Peyer's patch (tissue), 4 donors: ENCODE measurements around the gene SPATA20. TPM values are rescaled to one million over a fixed set of nuclear protein-coding genes. Genes with fewer than 3 reads are reported as not detected.

ENCODE experiments used
- DNase-seq, 3 donors: peaks; one replicate each; pipeline ENCODE4 v3.0.0-alpha.2; 2017 to 2019
- H3K27ac ChIP-seq, 4 donors: fragments of 200-600 bp; sonication (generic); one replicate each; pipeline ENCODE4 v1.5.1; 2016 to 2019
- H3K27me3 ChIP-seq, 2 donors: fragments of 200-600 bp; sonication (generic); one replicate each; pipeline ENCODE4 v1.5.1; 2019
- H3K36me3 ChIP-seq, 3 donors: fragments of 200-600 bp; sonication (generic); one replicate each; pipeline ENCODE4 v1.5.1; 2016 to 2019
- H3K4me1 ChIP-seq, 4 donors: fragments of 200-600 bp; sonication (generic); one replicate each; pipeline ENCODE4 v1.5.1; 2016 to 2019
- H3K4me3 ChIP-seq, 4 donors: fragments of 200-600 bp; sonication (generic); 1 replicate in 3 of 4; 2 replicates in 1 of 4; pipeline ENCODE4 v1.5.1; 2016 to 2019; ENCODE audit warnings: mild to moderate bottlenecking in 1 of 4
- H3K9me3 ChIP-seq, 4 donors: fragments of 200-600 bp; sonication (generic); one replicate each; pipeline ENCODE4 v1.5.1; 2016 to 2019; ENCODE audit warnings: mild to moderate bottlenecking in 1 of 4
- CTCF ChIP-seq, 6 experiments: fragments of 450-650 bp in 4 of 6; fragments of 200-600 bp in 2 of 6; sonication (generic) in 1 of 6; IDR thresholded peaks; one replicate each; pipeline ENCODE4 v1.5.1; 2017 to 2019; ENCODE audit warnings: antibody characterized with exemption in 6 of 6, mild to moderate bottlenecking in 3 of 6, moderate library complexity in 1 of 6
- POLR2A ChIP-seq, 2 donors: fragments of 450-650 bp; IDR thresholded peaks; one replicate each; pipeline ENCODE4 v1.5.1; 2017; ENCODE audit warnings: antibody characterized with exemption in 2 of 2, mild to moderate bottlenecking in 2 of 2, moderate library complexity in 2 of 2
- total RNA-seq, 4 donors: library from RNA; depleted of rRNA; stranded (reverse); fragments of >200 nt; gene quantifications; one replicate each; pipeline ENCODE4 v1.1.0, GENCODE V29; 2016

The SPATA20 gene
- total RNA-seq, 4 donors from 2014 or later, result 75.1 to 125 (median 110) TPM

DNA sequence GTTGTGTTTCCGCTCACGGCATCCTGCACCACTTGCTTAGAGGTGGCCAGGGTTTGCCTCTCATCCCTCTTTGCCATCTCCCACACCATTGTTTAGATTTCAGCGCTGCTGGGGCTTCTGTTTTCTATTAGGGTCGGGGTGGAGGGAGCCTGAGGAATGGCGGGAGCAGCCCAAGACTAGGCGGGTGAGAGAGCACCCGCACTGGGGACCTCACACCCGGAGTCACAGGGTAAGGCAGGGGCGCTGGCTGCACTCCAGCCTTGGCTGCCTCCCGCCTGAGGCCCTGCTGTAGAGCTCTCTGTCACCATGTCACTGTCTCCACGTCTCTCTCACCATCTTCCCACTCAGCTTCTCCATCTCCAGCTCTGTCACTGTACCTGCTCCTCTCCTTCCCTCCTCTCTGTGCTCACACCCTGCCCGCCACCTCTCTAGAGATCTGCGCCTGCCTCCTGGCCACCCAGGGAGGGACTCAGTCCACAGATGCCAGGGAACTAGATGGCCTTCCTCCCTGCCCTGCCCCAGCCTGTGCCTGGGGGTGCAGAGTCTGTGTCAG is 54.9 kb downstream of the SPATA20 start:
- TF ChIP-seq POLR2A (IDR thresholded peaks at IDR 0.05), result no peak
- no peak for TF ChIP-seq CTCF (IDR thresholded peaks at IDR 0.05)
- Histone ChIP-seq H3K9me3 (no peaks in the 10 kb centered on the region), H3K4me1 (no peaks in the 10 kb centered on the region), H3K36me3 (no peaks in the 10 kb centered on the region), H3K27me3 (no peaks in the 10 kb centered on the region), H3K4me3 (no peak overlapping the region), H3K27ac (no peak overlapping the region)
- DNase-seq, result no peak

DNA sequence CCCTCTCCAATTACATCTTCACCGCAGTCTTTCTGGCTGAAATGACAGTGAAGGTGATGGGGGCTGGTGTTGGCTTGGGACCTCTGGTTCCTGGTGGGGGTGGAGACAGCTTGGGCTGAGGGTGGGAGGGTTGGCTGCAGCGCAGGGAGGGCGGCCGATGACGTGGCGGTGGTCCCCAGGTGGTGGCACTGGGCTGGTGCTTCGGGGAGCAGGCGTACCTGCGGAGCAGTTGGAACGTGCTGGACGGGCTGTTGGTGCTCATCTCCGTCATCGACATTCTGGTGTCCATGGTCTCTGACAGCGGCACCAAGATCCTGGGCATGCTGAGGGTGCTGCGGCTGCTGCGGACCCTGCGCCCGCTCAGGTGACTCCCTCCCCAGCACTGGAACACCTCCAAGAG is 55.9 kb downstream of the SPATA20 start:
- no peak for DNase-seq
- Histone ChIP-seq H3K4me3 (no peak overlapping the region), H3K4me1 (no peaks in the 10 kb centered on the region), H3K27me3 (no peaks in the 10 kb centered on the region), H3K9me3 (no peaks in the 10 kb centered on the region), H3K27ac (no peak overlapping the region), H3K36me3 (no peaks in the 10 kb centered on the region)
- TF ChIP-seq CTCF (IDR thresholded peaks at IDR 0.05), result no peak
- no peak for TF ChIP-seq POLR2A (IDR thresholded peaks at IDR 0.05)

DNA sequence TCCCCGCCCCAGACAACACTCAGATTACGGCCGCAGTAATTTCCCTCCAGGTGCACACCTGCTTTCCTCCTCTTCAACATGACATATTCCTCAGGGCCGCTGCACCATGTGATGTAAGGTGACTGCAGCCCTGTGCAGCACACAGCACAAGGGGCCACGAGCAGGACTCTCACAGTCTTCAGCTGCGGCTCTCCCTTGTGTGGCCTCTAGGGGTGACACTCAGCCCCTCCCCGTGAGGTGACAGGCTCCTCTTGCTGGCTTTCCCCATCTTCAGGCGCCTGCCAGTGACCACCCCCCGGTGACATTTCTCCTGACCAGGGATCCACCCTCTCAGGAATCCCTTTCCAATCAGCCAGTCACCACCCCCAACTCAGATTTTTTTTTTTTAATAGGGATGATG is 56.4 kb downstream of the SPATA20 start:
- H3K27me3 ChIP-seq, result no peaks in the 10 kb centered on the region
- H3K4me3 ChIP-seq, result no peak overlapping the region
- no peaks in the 10 kb centered on the region for H3K9me3 ChIP-seq
- H3K4me1 ChIP-seq, result no peaks in the 10 kb centered on the region
- TF ChIP-seq CTCF (IDR thresholded peaks at IDR 0.05) (peak in 1 of 6 experiments; percentile 13), POLR2A (IDR thresholded peaks at IDR 0.05) (no peak)
- no peaks in the 10 kb centered on the region for H3K36me3 ChIP-seq
- H3K27ac ChIP-seq, result no peak overlapping the region
- DNase-seq, result no peak

- no peak for DNase-seq
- Histone ChIP-seq H3K36me3 (no peaks in the 10 kb centered on the region), H3K4me3 (no peak overlapping the region), H3K27me3 (no peaks in the 10 kb centered on the region), H3K4me1 (no peaks in the 10 kb centered on the region), H3K27ac (no peak overlapping the region), H3K9me3 (no peaks in the 10 kb centered on the region)
- TF ChIP-seq CTCF (IDR thresholded peaks at IDR 0.05) (no peak), POLR2A (IDR thresholded peaks at IDR 0.05) (no peak)
Measured at GRCh38 chr17:50604513-50604912, 57.5 kb downstream of the SPATA20 start.

DNA sequence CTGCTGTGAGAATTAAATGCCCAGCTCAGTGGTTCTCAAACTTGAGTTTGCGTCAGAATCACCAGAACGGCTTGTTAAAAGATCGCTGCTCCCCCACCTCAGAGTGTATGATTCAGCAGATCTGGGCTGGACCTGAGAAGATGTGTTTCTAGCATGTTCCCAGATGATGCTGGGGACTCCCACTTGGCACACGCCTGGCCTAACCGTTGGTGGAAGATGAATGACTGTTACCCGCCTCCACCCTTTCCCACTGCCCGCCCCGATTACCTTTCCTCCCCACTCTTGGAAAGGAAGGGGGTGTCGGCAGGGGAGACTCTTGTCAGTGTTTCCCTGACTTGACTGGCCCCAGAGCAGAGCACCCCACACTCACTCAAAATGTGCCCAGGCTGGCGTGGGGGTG is 58.5 kb downstream of the SPATA20 start:
- no peak overlapping the region for H3K27ac ChIP-seq
- no peak for DNase-seq
- no peak for TF ChIP-seq CTCF (IDR thresholded peaks at IDR 0.05)

More for the DNA sequence above, 58.5 kb downstream of the SPATA20 start:
- Histone ChIP-seq H3K4me3 (no peak overlapping the region), H3K27me3 (no peaks in the 10 kb centered on the region), H3K9me3 (no peaks in the 10 kb centered on the region), H3K4me1 (no peaks in the 10 kb centered on the region), H3K36me3 (no peaks in the 10 kb centered on the region)

Other genes with a start within 250 kb of the SPATA20 start
- 10 to 100 TPM; 17.7 to 41.3 (median 27.1) TPM for gene XYLT2, start 201.0 kb upstream of the SPATA20 start, total RNA-seq
- gene MRPL27, start 174.0 kb upstream of the SPATA20 start, total RNA-seq, result 10 to 100 TPM; 14.0 to 72.8 (median 64.4) TPM
- gene EME1, start 173.9 kb upstream of the SPATA20 start, total RNA-seq, result 10 to 100 TPM in 1 of 4 donors, 1 to 10 TPM in 2, under 1 TPM in 1; 0.53 to 23.1 (median 1.9) TPM
- 10 to 100 TPM; 57.0 to 89.1 (median 73.2) TPM for gene LRRC59, start 149.7 kb upstream of the SPATA20 start, total RNA-seq
- 100 to 1,000 TPM; 143 to 278 (median 189) TPM for gene ACSF2, start 121.0 kb upstream of the SPATA20 start, total RNA-seq
- 10 to 100 TPM in 2 of 4 donors, 1 to 10 TPM in 2; 7.4 to 24.6 (median 14.7) TPM for gene CHAD, start 78.3 kb upstream of the SPATA20 start, total RNA-seq
- gene RSAD1, start 68.3 kb upstream of the SPATA20 start, total RNA-seq, result 10 to 100 TPM; 24.3 to 53.4 (median 39.5) TPM
- 1 to 10 TPM in 1 of 4 donors, under 1 TPM in 1, not detected in 2; 0.53 to 1.1 TPM for gene MYCBPAP, start 38.7 kb upstream of the SPATA20 start, total RNA-seq
- 10 to 100 TPM in 2 of 4 donors, 1 to 10 TPM in 2; 3.0 to 17.3 (median 13.0) TPM for gene EPN3, start 14.4 kb upstream of the SPATA20 start, total RNA-seq
- gene CACNA1G, start 13.5 kb downstream of the SPATA20 start, total RNA-seq, result not detected
- 100 to 1,000 TPM; 190 to 683 (median 305) TPM for gene ABCC3, start 87.7 kb downstream of the SPATA20 start, total RNA-seq
- 10 to 100 TPM; 18.2 to 24.7 (median 21.4) TPM for gene ANKRD40, start 160.7 kb downstream of the SPATA20 start, total RNA-seq
- 1,000 to 10,000 TPM in 1 of 4 donors, 100 to 1,000 TPM in 2, 10 to 100 TPM in 1; 77.2 to 1,326 (median 139) TPM for gene LUC7L3, start 172.4 kb downstream of the SPATA20 start, total RNA-seq
- 100 to 1,000 TPM in 3 of 4 donors, 1 to 10 TPM in 1; 9.9 to 150 (median 139) TPM for gene ANKRD40CL, start 220.3 kb downstream of the SPATA20 start, total RNA-seq